Right lobe of liver (tissue), 4 donors: Measurements from ENCODE around the gene GGPS1.

ENCODE experiments used
- POLR2A ChIP-seq: fragments of 450-650 bp; IDR thresholded peaks from one replicate; pipeline ENCODE4 v1.6.1; 2017; ENCODE audit warnings: antibody characterized with exemption, mild to moderate bottlenecking
- TF ChIP-seq, protein P1 (sequence below), 4 donors: fragments of 200-600 bp in 3 of 4; fragments of 450-650 bp in 1 of 4; IDR thresholded peaks; one replicate each; pipeline versions ENCODE4 v1.5.1 to v1.8.0; 2016 to 2022; ENCODE audit warnings: antibody characterized with exemption in 4 of 4, mild to moderate bottlenecking in 2 of 4
- donor health status: DM: no; HTN: no; CAD: no.
- donor health status: DM: no; HTN: no; CAD: no.
- donor health status: DM: no; HTN: yes; CAD: no.

DNA sequence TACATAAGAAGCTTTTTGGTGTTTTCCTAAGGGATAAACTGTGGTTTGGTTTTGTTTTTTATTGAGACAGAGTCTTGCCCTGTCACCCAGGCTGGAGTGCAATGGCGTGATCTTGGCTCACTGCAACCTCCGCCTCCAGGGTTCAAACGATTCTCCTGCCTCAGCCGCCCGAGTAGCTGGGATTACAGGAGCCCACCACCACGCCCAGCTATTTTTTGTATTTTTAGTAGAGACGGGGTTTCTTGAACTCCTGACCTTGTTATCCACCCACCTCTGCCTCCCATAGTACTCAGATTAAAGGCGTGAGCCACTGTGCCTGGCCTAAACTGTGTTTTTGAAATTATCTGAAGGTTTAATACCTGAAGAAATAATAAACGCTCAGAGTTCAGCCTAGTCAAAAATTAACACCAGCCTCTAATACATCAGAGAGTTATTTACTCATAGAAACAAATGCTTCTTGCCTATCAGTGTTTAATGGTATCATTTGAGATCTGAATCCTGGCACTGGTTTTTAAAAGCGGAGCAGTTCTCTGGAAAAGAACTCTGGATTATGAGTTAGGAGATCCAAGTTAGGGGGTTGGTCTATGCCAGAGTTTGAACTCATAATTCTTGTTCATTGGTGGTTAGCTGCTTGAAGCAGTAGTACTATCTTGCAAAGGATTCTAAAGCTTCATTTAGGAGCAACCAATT, 29.1 kb upstream of the GGPS1 start:
- TF ChIP-seq, protein P1, sequence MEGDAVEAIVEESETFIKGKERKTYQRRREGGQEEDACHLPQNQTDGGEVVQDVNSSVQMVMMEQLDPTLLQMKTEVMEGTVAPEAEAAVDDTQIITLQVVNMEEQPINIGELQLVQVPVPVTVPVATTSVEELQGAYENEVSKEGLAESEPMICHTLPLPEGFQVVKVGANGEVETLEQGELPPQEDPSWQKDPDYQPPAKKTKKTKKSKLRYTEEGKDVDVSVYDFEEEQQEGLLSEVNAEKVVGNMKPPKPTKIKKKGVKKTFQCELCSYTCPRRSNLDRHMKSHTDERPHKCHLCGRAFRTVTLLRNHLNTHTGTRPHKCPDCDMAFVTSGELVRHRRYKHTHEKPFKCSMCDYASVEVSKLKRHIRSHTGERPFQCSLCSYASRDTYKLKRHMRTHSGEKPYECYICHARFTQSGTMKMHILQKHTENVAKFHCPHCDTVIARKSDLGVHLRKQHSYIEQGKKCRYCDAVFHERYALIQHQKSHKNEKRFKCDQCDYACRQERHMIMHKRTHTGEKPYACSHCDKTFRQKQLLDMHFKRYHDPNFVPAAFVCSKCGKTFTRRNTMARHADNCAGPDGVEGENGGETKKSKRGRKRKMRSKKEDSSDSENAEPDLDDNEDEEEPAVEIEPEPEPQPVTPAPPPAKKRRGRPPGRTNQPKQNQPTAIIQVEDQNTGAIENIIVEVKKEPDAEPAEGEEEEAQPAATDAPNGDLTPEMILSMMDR (IDR thresholded peaks at IDR 0.05): no peak
- no peak for TF ChIP-seq POLR2A
